ENCODE results near the gene AIPL1. TPM values are rescaled to one million over a fixed set of nuclear protein-coding genes. Genes with fewer than 3 reads are reported as not detected.

Gene AIPL1
- total and polyA plus RNA-seq, 2 experiments from 2014 or later: 0.17 to 0.24 TPM

DNA sequence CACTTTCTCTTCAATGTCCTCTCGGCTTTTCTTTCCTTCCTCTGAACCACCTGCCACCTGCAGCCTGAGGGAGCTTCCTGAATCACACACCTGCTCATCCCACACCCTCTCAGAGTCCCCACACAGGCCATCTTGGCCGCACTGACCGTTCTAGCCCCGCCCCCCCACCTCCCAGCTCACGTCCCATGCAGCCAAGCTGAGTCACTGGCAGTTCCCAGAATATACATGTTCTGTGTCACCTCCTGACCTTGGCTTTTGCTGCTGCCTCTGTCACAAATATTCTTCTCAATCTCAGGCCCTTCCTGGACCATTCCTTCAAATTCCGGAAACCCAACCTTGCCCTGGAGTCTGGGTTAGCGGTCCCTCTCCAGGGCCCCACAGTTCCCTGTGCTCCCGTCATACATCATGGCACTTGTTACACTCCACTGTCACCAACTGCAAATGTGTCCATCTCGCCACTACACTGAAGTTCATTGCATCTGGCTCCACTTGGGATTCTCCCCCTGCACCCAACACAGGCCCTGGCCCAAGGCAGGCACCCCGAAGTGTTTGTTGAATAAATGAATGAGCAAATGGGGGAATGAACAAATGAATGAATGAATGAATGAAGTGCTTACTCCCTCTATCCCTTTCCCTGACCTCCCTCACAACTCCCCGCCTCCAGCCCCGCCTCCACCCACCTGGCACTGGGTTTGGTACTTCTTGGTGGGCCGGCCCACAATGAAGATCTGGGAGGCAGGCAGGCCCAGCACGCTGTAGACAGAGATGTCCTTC lies 22.2 kb upstream of the AIPL1 start (continued):
- TF ChIP-seq, protein P1, sequence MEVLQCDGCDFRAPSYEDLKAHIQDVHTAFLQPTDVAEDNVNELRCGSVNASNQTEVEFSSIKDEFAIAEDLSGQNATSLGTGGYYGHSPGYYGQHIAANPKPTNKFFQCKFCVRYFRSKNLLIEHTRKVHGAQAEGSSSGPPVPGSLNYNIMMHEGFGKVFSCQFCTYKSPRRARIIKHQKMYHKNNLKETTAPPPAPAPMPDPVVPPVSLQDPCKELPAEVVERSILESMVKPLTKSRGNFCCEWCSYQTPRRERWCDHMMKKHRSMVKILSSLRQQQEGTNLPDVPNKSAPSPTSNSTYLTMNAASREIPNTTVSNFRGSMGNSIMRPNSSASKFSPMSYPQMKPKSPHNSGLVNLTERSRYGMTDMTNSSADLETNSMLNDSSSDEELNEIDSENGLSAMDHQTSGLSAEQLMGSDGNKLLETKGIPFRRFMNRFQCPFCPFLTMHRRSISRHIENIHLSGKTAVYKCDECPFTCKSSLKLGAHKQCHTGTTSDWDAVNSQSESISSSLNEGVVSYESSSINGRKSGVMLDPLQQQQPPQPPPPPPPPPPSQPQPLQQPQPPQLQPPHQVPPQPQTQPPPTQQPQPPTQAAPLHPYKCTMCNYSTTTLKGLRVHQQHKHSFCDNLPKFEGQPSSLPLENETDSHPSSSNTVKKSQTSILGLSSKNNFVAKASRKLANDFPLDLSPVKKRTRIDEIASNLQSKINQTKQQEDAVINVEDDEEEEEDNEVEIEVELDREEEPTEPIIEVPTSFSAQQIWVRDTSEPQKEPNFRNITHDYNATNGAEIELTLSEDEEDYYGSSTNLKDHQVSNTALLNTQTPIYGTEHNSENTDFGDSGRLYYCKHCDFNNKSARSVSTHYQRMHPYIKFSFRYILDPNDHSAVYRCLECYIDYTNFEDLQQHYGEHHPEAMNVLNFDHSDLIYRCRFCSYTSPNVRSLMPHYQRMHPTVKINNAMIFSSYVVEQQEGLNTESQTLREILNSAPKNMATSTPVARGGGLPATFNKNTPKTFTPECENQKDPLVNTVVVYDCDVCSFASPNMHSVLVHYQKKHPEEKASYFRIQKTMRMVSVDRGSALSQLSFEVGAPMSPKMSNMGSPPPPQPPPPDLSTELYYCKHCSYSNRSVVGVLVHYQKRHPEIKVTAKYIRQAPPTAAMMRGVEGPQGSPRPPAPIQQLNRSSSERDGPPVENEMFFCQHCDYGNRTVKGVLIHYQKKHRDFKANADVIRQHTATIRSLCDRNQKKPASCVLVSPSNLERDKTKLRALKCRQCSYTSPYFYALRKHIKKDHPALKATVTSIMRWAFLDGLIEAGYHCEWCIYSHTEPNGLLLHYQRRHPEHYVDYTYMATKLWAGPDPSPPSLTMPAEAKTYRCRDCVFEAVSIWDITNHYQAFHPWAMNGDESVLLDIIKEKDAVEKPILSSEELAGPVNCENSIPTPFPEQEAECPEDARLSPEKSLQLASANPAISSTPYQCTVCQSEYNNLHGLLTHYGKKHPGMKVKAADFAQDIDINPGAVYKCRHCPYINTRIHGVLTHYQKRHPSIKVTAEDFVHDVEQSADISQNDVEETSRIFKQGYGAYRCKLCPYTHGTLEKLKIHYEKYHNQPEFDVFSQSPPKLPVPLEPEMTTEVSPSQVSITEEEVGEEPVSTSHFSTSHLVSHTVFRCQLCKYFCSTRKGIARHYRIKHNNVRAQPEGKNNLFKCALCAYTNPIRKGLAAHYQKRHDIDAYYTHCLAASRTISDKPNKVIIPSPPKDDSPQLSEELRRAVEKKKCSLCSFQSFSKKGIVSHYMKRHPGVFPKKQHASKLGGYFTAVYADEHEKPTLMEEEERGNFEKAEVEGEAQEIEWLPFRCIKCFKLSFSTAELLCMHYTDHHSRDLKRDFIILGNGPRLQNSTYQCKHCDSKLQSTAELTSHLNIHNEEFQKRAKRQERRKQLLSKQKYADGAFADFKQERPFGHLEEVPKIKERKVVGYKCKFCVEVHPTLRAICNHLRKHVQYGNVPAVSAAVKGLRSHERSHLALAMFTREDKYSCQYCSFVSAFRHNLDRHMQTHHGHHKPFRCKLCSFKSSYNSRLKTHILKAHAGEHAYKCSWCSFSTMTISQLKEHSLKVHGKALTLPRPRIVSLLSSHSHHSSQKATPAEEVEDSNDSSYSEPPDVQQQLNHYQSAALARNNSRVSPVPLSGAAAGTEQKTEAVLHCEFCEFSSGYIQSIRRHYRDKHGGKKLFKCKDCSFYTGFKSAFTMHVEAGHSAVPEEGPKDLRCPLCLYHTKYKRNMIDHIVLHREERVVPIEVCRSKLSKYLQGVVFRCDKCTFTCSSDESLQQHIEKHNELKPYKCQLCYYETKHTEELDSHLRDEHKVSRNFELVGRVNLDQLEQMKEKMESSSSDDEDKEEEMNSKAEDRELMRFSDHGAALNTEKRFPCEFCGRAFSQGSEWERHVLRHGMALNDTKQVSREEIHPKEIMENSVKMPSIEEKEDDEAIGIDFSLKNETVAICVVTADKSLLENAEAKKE (CRISPR knock-in tag; IDR thresholded peaks at IDR 0.05): no peak
- TF ChIP-seq POLR2AphosphoS5 (IDR thresholded peaks at IDR 0.05; ENCODE audit: low read depth): no peak
- no peak for TF ChIP-seq ZNF114 (CRISPR knock-in tag; IDR thresholded peaks at IDR 0.05)

DNA sequence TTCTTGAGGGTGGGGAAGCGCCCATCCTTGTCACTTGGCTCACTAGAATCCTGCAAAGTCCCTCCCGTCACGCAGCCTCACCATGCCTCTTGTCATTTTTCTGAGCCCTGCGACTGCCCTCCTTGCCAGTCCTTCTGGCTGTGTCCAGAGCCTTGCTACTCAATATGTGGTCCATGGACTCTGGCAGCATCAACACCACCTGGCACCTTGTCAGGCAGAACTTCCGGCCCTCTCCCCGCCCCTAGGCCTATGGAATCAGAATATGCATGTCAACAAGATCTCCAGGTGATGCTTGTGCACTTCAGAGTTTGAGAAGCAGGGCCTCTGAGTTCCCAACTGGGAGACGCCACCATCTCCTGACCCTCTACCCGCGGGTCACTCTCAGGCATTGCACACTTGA lies 21.4 kb upstream of the AIPL1 start:
- peaks cover 27% of the 10 kb centered on the region for H3K27me3 Mint-ChIP-seq (ENCODE audit: insufficient read depth, low read depth, poor library complexity)
- no peak for DNase-seq (ENCODE audit: low spot score)
- Histone ChIP-seq H3K4me3 (no peak overlapping the region), H3K79me2 (replicated peaks; ENCODE audit: insufficient read depth) (no peaks in the 10 kb centered on the region), H2AFZ (no peak overlapping the region), H3K4me1 (ENCODE audit: insufficient read depth) (peaks cover 31% of the 10 kb centered on the region), H4K20me1 (replicated peaks; ENCODE audit: insufficient read depth) (no peaks in the 10 kb centered on the region; the same call in 1 of the 2 replicates), H3K9me2 (ENCODE audit: insufficient read depth) (no peaks in the 10 kb centered on the region), H3K27ac (ENCODE audit: low read depth) (no peak overlapping the region), H3K27me3 (ENCODE audit: insufficient read depth) (no peaks in the 10 kb centered on the region), H3K4me2 (no peak overlapping the region), H3F3A (replicated peaks; ENCODE audit: low read depth) (0 out of 2 replicates have a peak, but pooled peaks cover 6% of the 10 kb centered on the region), H3K36me3 (ENCODE audit: insufficient read depth) (no peaks in the 10 kb centered on the region)
- no peaks in the 10 kb centered on the region for H3K9me3 Mint-ChIP-seq
- no peak overlapping the region for H3K27ac Mint-ChIP-seq
- peaks cover 58% of the 10 kb centered on the region for H3K4me1 Mint-ChIP-seq
- H3K4me3 Mint-ChIP-seq: peak overlapping the region; percentile 7; the same call in 2 of the 3 replicates
- ATAC-seq: no peak
- peaks cover 3% of the 10 kb centered on the region; the same call in 1 of the 3 replicates for H3K36me3 Mint-ChIP-seq (ENCODE audit: low read depth)
- TF ChIP-seq STAT1 (IDR thresholded peaks at IDR 0.05; ENCODE audit: unreplicated experiment): no peak
- TF ChIP-seq, protein P2, sequence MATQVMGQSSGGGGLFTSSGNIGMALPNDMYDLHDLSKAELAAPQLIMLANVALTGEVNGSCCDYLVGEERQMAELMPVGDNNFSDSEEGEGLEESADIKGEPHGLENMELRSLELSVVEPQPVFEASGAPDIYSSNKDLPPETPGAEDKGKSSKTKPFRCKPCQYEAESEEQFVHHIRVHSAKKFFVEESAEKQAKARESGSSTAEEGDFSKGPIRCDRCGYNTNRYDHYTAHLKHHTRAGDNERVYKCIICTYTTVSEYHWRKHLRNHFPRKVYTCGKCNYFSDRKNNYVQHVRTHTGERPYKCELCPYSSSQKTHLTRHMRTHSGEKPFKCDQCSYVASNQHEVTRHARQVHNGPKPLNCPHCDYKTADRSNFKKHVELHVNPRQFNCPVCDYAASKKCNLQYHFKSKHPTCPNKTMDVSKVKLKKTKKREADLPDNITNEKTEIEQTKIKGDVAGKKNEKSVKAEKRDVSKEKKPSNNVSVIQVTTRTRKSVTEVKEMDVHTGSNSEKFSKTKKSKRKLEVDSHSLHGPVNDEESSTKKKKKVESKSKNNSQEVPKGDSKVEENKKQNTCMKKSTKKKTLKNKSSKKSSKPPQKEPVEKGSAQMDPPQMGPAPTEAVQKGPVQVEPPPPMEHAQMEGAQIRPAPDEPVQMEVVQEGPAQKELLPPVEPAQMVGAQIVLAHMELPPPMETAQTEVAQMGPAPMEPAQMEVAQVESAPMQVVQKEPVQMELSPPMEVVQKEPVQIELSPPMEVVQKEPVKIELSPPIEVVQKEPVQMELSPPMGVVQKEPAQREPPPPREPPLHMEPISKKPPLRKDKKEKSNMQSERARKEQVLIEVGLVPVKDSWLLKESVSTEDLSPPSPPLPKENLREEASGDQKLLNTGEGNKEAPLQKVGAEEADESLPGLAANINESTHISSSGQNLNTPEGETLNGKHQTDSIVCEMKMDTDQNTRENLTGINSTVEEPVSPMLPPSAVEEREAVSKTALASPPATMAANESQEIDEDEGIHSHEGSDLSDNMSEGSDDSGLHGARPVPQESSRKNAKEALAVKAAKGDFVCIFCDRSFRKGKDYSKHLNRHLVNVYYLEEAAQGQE (IDR thresholded peaks at IDR 0.05; ENCODE audit: unreplicated experiment): no peak
